ENCODE data around the gene CASP5. TPM values are rescaled to one million over a fixed set of nuclear protein-coding genes. Genes with fewer than 3 reads are reported as not detected.
"Not testable (repeated sequence)": the region's sequence is repeated elsewhere in the genome, so short reads cannot be mapped to it uniquely, and the experiment has no call there.

CASP5 gene
- total RNA-seq, 2 experiments from 2014 or later: not detected

DNA sequence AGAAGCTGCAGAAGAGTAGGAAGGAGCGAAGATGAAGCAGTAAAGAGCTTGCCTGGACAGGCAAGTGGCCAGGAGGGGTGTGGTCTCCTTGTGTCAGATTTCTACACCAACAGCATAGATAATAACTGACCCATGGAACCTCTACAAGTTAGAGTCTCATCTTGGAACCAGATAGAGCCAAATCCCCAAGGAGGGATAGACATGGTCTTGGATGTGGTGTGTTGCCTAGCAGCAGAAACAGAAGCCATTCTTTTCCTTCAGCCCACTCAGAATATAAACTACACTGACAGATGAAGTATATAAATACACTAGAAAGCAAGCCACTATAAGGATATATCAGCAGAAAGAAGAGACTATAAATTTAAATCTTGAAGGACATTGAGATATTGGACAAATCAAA is 26.5 kb upstream of the CASP5 start:
- CTCF ChIA-PET: no interaction called here
- H3K9me3 Mint-ChIP-seq: no peaks in the 10 kb centered on the region
- peaks cover 21% of the 10 kb centered on the region for H3K4me1 Mint-ChIP-seq (ENCODE audit: low read depth)
- H3K4me3 Mint-ChIP-seq: no peak overlapping the region
- no peak for ATAC-seq
- intact Hi-C loops (cut with micrococcal nuclease): no loop called here
- H3K27me3 Mint-ChIP-seq: no peaks in the 10 kb centered on the region
- no peak for DNase-seq
- no peak overlapping the region for H3K27ac Mint-ChIP-seq
- TF ChIP-seq CTCF (IDR thresholded peaks at IDR 0.05): no peak
- no peaks in the 10 kb centered on the region for H3K36me3 Mint-ChIP-seq (ENCODE audit: low read depth)
- POLR2A ChIA-PET: no interaction called here

DNA sequence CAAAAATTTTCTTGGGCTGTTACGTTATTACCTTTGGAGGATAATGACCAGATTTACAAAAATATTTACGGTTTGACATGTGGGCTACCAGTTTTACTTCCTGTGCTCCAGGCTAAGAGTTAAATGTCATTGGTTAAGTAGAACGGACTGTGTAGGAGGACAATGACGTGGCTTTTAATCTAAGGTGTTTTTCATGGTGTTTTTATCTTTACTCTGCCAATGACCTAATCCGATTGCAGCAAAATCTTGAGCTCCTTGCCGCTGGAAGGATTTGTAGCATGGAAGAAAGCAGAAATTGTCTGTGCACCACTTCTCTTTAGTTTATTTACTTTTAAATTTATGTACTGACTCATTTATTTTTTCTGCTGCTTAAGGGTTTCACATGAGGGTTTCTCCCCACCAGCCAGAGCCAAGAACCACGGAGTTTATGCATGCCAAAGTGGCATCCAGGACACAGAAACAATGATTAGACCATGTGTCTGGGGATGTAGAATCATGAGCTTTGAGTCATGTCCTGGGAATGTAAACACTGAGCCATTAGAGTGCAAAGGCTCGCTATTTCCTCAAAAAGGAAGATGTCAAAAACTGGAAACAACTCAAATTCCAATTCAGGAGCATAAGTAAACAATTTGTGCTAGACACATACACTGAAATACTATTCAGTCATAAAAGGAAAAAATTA is 24.1 kb upstream of the CASP5 start:
- DNase-seq (no peak), ATAC-seq (no peak)
- TF ChIP-seq CTCF (IDR thresholded peaks at IDR 0.05): no peak
- ChIA-PET CTCF (no interaction called here), POLR2A (interaction anchor here (2.5 kb wide), 1 partner anchor 12 kb away, joined by 5 read pairs; no protein-coding TSS in a partner anchor)
- peaks cover 40% of the 10 kb centered on the region for H3K4me1 Mint-ChIP-seq (ENCODE audit: low read depth)
- H3K27ac Mint-ChIP-seq: peak overlapping the region; percentile 13
- H3K4me3 Mint-ChIP-seq: no peak overlapping the region
- intact Hi-C loops (cut with micrococcal nuclease): no loop called here
- no peaks in the 10 kb centered on the region for H3K9me3 Mint-ChIP-seq
- no peaks in the 10 kb centered on the region for H3K27me3 Mint-ChIP-seq
- H3K36me3 Mint-ChIP-seq (ENCODE audit: low read depth): no peaks in the 10 kb centered on the region

GRCh38 chr11:105045676-105046296 is 22.8 kb upstream of the CASP5 start:
- peaks cover 49% of the 10 kb centered on the region for H3K4me1 Mint-ChIP-seq (ENCODE audit: low read depth)
- intact Hi-C loops (cut with micrococcal nuclease): no loop called here
- ATAC-seq: no peak
- no peaks in the 10 kb centered on the region for H3K27me3 Mint-ChIP-seq
- peak overlapping the region; percentile 78 for H3K27ac Mint-ChIP-seq
- ChIA-PET POLR2A (interaction anchor here (1.0 to 2.5 kb wide), 2 partner anchors 10 to 12 kb away, joined by 3 to 5 read pairs; no protein-coding TSS in a partner anchor), CTCF (no interaction called here)
- H3K9me3 Mint-ChIP-seq: no peaks in the 10 kb centered on the region
- no peak for DNase-seq
- TF ChIP-seq CTCF (IDR thresholded peaks at IDR 0.05): no peak
- H3K36me3 Mint-ChIP-seq (ENCODE audit: low read depth): peaks cover 9% of the 10 kb centered on the region
- peak overlapping the region; percentile 85 for H3K4me3 Mint-ChIP-seq

GRCh38 chr11:105044557-105045524 is 21.9 kb upstream of the CASP5 start, which contains the start of gene CARD16:
Gene CARD16, minus strand, starts transcription at chr11:105045335. Its CDS starts 38 bp downstream, at chr11:105045297.
- POLR2A ChIA-PET: interaction anchor here (1.0 to 2.5 kb wide), 2 partner anchors 9 to 11 kb away, joined by 3 to 5 read pairs; no protein-coding TSS in a partner anchor
- Mint-ChIP-seq H3K4me1 (ENCODE audit: low read depth) (peaks cover 51% of the 10 kb centered on the region), H3K36me3 (ENCODE audit: low read depth) (peaks cover 16% of the 10 kb centered on the region), H3K27ac (peak within 1 kb of the TSS; percentile 94), H3K4me3 (peak within 1 kb of the TSS; percentile 85)
- intact Hi-C loops (cut with micrococcal nuclease); H3K27me3 Mint-ChIP-seq; CTCF ChIA-PET; H3K9me3 Mint-ChIP-seq: not testable (repeated sequence)
- peak; percentile 61 for DNase-seq
- ATAC-seq: peak; percentile 92

GRCh38 chr11:105042178-105042577 is 19.2 kb upstream of the CASP5 start:
- intact Hi-C loops (cut with micrococcal nuclease): no loop called here
- TF ChIP-seq CTCF (IDR thresholded peaks at IDR 0.05): no peak
- DNase-seq (no peak), ATAC-seq (no peak)
- Mint-ChIP-seq H3K4me3 (no peak overlapping the region), H3K4me1 (ENCODE audit: low read depth) (peaks cover 59% of the 10 kb centered on the region), H3K27me3 (no peaks in the 10 kb centered on the region), H3K27ac (no peak overlapping the region), H3K36me3 (ENCODE audit: low read depth) (peaks cover 36% of the 10 kb centered on the region), H3K9me3 (peaks cover 2% of the 10 kb centered on the region)
- ChIA-PET POLR2A (no interaction called here), CTCF (no interaction called here)
